HG03280 (cell line): Measurements from ENCODE around the gene FCAR.
"Not testable (repeated sequence)": the region's sequence is repeated elsewhere in the genome, so short reads cannot be mapped to it uniquely, and the experiment has no call there.

Experiments used
- ATAC-seq: cut with Tn5 transposase; IDR thresholded peaks from one replicate; pipeline ENCODE4 v1.9.1; 2021; ENCODE audit warnings: mild to moderate bottlenecking, moderate library complexity; ENCODE audit not compliant: unreplicated experiment

FCAR gene

DNA sequence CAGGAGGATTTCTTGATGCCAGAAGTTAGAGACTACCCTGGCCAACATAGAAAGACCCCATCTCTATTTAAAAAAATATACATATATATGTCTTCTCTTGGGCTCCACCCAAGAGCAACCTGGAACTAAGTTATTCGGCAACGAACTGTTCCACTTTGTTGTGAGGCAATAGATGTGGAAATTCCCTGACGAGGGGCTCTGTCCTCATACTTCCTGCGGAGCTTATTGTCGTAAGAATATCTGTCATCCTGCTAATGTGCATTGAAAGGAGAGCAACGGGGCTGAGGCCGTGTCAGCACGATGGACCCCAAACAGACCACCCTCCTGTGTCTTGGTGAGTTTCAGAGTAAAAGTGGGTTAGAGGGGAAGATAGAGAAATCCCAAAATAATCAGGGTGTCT, at the start of gene FCAR:
FCAR (plus strand) TSS at position 246 of the 400 bp plus-strand sequence; CDS start at position 301, 55 bp downstream.
- no peak for ATAC-seq

DNA sequence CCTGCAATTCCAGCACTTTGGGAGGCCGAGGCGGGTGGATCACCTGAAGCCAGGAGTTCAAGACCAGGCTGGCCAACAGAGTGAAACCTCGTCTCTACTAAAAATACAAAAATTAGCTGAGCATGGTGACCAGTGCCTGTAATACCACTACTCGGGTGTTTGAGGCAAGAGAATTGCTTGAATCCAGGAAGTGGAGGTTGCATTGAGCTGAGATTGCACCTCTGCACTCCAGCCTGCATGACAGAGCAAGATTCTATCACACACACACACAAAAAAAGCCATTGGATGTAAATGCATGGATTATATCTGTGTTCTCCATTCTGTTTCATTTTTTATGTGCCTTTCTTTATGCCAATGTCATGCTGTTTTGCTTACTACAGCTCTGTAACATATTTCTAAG, 49.6 kb upstream of the FCAR start:
- ATAC-seq, result not testable (repeated sequence)

DNA sequence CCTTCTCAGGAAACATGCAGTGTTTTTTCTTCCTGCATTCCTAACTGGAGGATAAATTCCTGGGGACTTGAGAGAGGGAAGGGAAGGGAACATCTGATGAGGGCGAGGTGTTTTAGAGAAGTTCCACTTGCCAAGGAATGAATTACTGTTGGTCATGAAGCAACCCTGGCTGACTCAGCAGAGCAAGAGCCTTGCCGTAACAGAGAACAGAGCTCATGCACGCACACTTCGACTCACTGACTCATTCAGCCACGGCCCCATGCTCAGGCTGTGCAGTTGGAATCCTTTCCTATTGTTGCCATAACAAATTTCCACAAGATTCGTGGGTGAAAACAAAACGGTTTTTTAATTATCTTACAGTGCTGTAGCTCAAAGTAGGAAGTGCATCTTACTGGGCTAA, 48.7 kb upstream of the FCAR start:
- ATAC-seq, result not testable (repeated sequence)

DNA sequence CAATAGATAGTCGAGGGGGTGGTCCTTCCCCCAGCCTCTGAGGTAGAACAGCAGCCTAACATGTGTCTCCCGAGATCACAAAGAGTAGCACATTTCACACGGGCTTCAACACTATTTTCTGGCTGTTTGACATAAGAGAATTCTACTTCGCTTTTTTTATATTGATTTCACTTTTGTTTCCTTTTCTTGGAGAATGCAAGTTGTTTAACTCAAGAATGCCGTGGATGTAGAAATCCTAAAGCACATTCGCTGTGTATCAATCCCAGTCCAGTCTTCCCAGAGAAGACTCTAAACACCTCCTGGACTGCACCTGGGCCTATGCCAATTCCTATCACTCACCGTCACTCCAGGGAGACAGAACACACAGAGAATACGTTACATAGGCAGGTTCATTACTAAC, 46.0 kb upstream of the FCAR start:
- not testable (repeated sequence) for ATAC-seq

- not testable (repeated sequence) for ATAC-seq
Observed at GRCh38 chr19:54832496-54832895, 41.5 kb upstream of the FCAR start, which contains the start of gene KIR2DS4. KIR2DS4 (plus strand) TSS chr19:54832676.

DNA sequence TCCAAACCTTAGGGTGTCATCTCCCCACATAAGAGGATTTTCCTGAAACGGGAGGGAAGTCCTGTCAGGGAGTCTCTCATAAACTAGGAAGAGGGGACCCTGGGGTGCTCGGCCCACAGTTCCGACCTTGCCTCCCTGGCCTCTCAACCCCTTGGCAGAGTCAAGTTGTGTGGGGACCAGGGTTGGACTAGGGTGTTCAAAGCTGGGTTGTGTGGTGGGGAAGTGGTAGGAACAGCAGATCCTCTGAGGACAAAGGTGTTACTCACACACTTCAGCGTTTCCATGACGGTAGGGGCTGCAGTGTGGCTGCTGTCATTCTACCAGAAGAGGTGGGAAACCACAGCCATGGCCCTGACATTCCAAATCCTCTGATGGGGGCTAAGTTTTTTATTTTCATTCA, 38.9 kb upstream of the FCAR start:
- not testable (repeated sequence) for ATAC-seq

- ATAC-seq, result not testable (repeated sequence)
Observed at GRCh38 chr19:54837522-54837921, 36.5 kb upstream of the FCAR start.

GRCh38 chr19:54843171-54843570, 30.9 kb upstream of the FCAR start:
- not testable (repeated sequence) for ATAC-seq

GRCh38 chr19:54850061-54850640, 23.9 kb upstream of the FCAR start, which contains the start of gene KIR3DL2:
KIR3DL2 (plus strand) TSS chr19:54850443; CDS start chr19:54850476, 33 bp downstream.
- not testable (repeated sequence) for ATAC-seq

DNA sequence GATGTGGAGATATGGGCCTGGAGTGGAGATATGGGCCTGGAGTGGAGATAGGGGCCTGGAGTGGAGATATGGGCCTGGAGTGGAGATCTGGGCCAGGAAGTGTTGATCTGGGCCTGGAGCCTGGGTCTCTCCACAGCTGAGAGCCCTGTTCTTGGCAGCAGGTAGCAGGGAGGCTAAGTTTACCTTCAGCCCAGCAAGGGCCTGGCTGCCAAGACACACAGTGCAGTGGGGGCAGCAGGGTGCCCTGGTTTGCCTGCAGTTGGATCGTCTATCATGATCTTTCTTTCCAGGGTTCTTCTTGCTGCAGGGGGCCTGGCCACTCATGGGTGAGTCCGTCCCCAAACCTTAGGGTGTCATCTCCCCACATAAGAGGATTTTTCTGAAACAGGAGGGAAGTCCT, 23.1 kb upstream of the FCAR start:
- ATAC-seq, result no peak

DNA sequence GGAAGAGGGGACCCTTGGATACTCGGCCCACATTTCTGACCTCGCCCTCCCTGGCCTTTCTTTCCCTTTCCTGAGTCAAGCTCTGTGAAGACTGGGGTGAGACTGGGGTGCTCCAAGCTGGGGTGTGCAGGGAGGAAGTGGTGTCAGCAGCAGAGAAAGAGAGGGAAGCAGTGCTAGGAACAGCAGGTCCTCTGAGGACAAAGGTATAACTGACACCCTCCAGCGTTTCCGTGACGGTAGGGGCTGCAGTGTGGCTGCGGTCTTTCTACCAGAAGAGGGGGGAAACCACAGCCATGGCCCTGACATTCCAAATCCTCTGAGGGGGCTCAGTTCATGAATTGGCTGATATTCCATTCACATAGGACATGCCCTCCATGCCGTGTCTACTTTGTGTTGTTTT, 22.7 kb upstream of the FCAR start:
- no peak for ATAC-seq

DNA sequence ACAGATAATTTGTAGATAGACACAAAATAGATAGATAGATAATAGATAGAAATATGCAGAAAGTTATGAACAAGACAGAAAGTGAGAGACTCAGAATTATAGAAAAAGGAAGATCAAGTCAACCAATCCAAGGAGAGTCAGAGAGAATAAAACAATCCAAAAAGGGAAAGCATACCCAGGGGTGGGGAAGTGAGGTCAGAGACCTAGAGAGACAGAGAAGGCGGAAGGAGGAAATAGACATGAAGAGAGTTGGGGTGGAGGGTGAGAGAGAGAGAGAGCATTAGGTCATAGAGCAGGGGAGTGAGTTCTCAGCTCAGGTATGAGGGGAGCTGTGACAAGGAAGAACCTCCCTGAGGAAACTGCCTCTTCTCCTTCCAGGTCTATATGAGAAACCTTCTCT, 18.8 kb upstream of the FCAR start:
- not testable (repeated sequence) for ATAC-seq

DNA sequence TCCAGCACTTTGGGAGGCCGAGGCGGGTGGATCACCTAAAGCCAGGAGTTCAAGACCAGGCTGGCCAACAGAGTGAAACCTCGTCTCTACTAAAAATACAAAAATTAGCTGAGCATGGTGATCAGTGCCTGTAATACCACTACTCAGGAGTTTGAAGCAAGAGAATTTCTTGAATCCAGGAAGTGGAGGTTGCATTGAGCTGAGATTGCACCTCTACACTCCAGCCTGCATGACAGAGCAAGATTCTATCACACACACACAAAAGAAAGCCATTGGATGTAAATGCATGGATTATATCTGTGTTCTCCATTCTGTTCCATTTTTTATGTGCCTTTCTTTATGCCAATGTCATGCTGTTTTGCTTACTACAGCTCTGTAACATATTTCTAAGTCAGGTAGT, 15.6 kb upstream of the FCAR start:
- ATAC-seq, result not testable (repeated sequence)

DNA sequence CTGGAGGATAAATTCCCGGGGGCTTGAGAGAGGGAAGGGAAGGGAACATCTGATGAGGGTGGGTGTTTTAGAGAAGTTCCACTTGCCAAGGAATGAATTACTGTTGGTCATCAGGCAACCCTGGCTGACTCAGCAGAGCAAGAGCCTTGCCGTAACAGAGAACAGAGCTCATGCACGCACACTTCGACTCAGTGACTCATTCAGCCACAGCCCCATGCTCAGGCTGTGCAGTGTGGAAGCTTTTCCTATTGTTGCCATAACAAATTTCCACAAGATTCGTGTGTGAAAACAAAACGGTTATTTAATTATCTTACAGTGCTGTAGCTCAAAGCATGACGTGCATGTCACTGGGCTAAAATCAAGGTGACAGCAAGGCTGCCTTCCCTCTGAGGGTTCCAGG, 14.6 kb upstream of the FCAR start:
- ATAC-seq, result not testable (repeated sequence)

- not testable (repeated sequence) for ATAC-seq
Observed at GRCh38 chr19:54863459-54863858, 10.6 kb upstream of the FCAR start.

- ATAC-seq, result no peak
Observed at GRCh38 chr19:54871696-54872095, 2.3 kb upstream of the FCAR start.

DNA sequence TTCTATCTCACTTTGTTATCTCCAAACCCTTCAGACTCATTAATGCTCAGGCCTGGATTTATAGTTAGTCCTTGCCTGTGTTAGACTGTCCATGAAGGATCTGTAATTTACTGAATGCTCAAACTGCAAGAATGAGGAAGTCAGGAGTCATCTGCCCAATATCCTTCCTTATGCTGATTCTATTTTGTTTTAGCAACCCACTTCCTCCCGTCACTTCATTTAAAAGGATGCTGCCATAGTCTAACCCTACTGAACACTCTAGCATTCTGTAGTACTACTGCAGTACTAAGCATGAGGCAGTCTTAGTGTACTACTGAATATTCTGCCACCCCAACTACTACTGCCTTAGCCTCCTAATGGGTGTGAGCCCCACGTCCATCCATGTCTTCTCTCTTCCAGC, 1.5 kb downstream of the FCAR start:
- ATAC-seq, result no peak

GRCh38 chr19:54877471-54877870, 3.4 kb downstream of the FCAR start:
- ATAC-seq, result no peak

- no peak for ATAC-seq
Observed at GRCh38 chr19:54881884-54882283, 7.8 kb downstream of the FCAR start.

DNA sequence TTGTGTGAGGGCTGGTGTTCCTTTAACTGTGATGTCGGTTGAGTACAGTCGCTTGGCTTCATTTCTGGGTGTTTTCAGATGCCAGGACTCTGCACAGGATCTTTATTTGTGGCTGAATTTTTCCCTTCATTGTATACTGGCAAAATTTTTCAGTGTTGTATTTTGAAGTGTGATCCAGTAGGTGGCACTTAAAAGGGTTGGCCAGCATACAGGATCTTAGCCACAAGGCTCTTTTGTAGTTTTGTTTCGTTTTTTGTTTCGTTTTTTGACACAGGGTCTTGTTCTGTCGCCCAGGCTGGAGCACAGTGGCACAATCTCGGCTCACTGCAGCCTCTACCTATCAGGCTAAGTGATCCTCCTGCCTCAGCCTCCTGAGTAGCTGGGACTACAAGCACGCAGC, 8.7 kb downstream of the FCAR start:
- ATAC-seq, result no peak

GRCh38 chr19:54883228-54883627, 9.2 kb downstream of the FCAR start:
- ATAC-seq, result no peak

- no peak for ATAC-seq
Observed at GRCh38 chr19:54888239-54888638, 14.2 kb downstream of the FCAR start.

- ATAC-seq, result no peak
Observed at GRCh38 chr19:54889566-54889965, 15.5 kb downstream of the FCAR start.
